Measurements from ENCODE around the gene ASZ1.
A peak's percentile ranks its signal among the peaks of the same experiment; 100 is the strongest.

DNA sequence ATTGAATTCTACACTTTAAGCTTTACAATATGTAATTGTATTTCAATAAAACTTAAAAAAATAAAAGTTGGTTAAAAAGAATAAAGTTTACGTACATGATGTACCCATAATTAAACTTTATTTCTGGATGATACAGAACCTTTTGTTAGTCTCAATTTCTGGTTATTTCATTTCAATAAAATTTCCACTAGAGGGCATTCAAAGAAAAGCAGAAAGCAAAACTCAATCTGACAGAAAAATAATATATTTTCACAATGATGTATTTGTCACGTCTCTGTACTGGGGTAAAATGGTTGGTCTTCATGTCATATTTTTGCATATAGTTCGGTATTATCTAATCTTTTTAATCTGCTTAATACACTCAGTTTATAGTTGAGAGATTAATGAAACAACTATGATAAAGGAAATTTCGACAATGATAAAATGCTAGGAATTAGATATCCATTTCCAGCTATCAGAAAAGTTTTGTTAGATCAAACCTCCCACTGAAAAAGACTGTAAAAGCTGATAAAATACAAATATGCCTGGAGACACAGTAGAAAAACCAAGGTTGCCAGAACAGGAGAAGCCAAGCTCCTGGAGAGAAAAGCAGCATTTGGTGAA, 27.4 kb downstream of the ASZ1 start:
- TF ChIP-seq, protein P1, sequence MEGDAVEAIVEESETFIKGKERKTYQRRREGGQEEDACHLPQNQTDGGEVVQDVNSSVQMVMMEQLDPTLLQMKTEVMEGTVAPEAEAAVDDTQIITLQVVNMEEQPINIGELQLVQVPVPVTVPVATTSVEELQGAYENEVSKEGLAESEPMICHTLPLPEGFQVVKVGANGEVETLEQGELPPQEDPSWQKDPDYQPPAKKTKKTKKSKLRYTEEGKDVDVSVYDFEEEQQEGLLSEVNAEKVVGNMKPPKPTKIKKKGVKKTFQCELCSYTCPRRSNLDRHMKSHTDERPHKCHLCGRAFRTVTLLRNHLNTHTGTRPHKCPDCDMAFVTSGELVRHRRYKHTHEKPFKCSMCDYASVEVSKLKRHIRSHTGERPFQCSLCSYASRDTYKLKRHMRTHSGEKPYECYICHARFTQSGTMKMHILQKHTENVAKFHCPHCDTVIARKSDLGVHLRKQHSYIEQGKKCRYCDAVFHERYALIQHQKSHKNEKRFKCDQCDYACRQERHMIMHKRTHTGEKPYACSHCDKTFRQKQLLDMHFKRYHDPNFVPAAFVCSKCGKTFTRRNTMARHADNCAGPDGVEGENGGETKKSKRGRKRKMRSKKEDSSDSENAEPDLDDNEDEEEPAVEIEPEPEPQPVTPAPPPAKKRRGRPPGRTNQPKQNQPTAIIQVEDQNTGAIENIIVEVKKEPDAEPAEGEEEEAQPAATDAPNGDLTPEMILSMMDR (IDR thresholded peaks at IDR 0.05) = peak in 1 of 3 experiments; percentile 43
- TF ChIP-seq POLR2A (IDR thresholded peaks at IDR 0.05) = no peak
